ENCODE data around the gene DDX1.

DNA sequence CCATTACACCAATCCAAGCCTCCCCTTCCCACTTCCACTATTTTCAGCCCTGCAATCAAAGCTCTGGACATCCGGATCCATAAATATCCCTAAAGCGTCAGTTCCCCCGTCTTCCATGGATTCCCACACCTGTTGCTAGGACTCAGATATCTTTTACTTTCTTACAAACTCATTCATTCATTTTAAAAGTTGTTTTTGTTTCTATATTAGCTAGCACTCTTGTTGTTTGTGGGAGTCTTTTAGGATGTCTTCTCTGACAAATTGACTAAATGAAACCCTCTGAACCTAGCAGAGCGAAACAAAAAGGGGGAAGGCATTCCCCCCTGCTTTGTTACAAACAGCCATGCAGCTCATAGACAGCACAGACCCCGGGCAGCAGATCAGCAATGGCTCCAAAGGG, 21.6 kb upstream of the DDX1 start:
- TF ChIP-seq, protein P1, sequence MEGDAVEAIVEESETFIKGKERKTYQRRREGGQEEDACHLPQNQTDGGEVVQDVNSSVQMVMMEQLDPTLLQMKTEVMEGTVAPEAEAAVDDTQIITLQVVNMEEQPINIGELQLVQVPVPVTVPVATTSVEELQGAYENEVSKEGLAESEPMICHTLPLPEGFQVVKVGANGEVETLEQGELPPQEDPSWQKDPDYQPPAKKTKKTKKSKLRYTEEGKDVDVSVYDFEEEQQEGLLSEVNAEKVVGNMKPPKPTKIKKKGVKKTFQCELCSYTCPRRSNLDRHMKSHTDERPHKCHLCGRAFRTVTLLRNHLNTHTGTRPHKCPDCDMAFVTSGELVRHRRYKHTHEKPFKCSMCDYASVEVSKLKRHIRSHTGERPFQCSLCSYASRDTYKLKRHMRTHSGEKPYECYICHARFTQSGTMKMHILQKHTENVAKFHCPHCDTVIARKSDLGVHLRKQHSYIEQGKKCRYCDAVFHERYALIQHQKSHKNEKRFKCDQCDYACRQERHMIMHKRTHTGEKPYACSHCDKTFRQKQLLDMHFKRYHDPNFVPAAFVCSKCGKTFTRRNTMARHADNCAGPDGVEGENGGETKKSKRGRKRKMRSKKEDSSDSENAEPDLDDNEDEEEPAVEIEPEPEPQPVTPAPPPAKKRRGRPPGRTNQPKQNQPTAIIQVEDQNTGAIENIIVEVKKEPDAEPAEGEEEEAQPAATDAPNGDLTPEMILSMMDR (conservative IDR thresholded peaks at IDR 0.05 in 1 of 2, IDR thresholded peaks at IDR 0.05 in 1 of 2; ENCODE audit: low read depth in 1 of 2, low read length in 2 of 2): no peak
- TF ChIP-seq EZH2 (IDR thresholded peaks at IDR 0.05; ENCODE audit: low read length, missing control alignments): no peak
